CMK (cell line): ENCODE data around the gene LIMK1.
A peak's percentile ranks its signal among the peaks of the same experiment; 100 is the strongest.
"Not testable (repeated sequence)": the region's sequence is repeated elsewhere in the genome, so short reads cannot be mapped to it uniquely, and the experiment has no call there.

ENCODE experiments used
- DNase-seq: peaks from one replicate; pipeline ENCODE4 v3.0.0-alpha.2; 2010; ENCODE audit warnings: low read depth

Gene LIMK1

GRCh38 chr7:74126220-74126880 lies 42.7 kb downstream of the LIMK1 start:
- DNase-seq = no peak

- DNase-seq = no peak
Observed at GRCh38 chr7:74129887-74130286, 46.3 kb downstream of the LIMK1 start.

GRCh38 chr7:74130518-74130917 lies 46.9 kb downstream of the LIMK1 start:
- DNase-seq = no peak

GRCh38 chr7:74134117-74134620 lies 50.6 kb downstream of the LIMK1 start:
- DNase-seq = peak; percentile 59

GRCh38 chr7:74138334-74138867 lies 54.8 kb downstream of the LIMK1 start:
- DNase-seq = no peak

- DNase-seq = no peak
Observed at GRCh38 chr7:74138945-74139843, 55.6 kb downstream of the LIMK1 start.

- DNase-seq = no peak
Observed at GRCh38 chr7:74141705-74142104, 58.1 kb downstream of the LIMK1 start.

- no peak for DNase-seq
Observed at GRCh38 chr7:74143383-74143782, 59.8 kb downstream of the LIMK1 start.

GRCh38 chr7:74148491-74148890 lies 64.9 kb downstream of the LIMK1 start:
- no peak for DNase-seq

- no peak for DNase-seq
Observed at GRCh38 chr7:74149071-74149470, 65.5 kb downstream of the LIMK1 start.

GRCh38 chr7:74149603-74150002 lies 66.0 kb downstream of the LIMK1 start:
- DNase-seq = no peak

GRCh38 chr7:74153736-74154135 lies 70.1 kb downstream of the LIMK1 start:
- DNase-seq = no peak

GRCh38 chr7:74155810-74156395 lies 72.3 kb downstream of the LIMK1 start:
- no peak for DNase-seq

GRCh38 chr7:74157605-74158004 lies 74.0 kb downstream of the LIMK1 start:
- no peak for DNase-seq

GRCh38 chr7:74164985-74165456 lies 81.4 kb downstream of the LIMK1 start:
- DNase-seq = no peak

- DNase-seq = no peak
Observed at GRCh38 chr7:74165867-74166593, 82.4 kb downstream of the LIMK1 start.

- not testable (repeated sequence) for DNase-seq
Observed at GRCh38 chr7:74167324-74167723, 83.7 kb downstream of the LIMK1 start.
